ENCODE data around the gene ESR1.

ESR1 gene

DNA sequence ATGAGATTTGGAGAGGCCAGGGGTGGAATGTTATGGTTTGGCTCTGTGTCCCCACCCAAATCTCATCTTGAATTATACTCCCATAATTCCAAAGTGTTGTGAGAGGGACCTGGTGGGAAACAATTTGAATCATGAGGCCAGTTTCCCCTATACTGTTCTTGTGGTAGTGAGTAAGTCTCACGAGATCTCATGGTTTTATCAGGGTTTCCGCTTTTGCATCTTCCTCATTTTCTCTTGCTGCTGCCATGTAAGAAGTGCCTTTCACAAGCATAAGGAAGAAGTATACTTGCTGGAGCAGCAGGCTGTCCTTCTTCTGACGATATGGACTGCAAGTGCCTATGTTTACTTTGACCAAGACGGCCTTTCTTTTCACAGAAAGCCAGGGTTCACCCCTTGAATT is 270.5 kb downstream of the ESR1 start:
- TF ChIP-seq, protein P1, sequence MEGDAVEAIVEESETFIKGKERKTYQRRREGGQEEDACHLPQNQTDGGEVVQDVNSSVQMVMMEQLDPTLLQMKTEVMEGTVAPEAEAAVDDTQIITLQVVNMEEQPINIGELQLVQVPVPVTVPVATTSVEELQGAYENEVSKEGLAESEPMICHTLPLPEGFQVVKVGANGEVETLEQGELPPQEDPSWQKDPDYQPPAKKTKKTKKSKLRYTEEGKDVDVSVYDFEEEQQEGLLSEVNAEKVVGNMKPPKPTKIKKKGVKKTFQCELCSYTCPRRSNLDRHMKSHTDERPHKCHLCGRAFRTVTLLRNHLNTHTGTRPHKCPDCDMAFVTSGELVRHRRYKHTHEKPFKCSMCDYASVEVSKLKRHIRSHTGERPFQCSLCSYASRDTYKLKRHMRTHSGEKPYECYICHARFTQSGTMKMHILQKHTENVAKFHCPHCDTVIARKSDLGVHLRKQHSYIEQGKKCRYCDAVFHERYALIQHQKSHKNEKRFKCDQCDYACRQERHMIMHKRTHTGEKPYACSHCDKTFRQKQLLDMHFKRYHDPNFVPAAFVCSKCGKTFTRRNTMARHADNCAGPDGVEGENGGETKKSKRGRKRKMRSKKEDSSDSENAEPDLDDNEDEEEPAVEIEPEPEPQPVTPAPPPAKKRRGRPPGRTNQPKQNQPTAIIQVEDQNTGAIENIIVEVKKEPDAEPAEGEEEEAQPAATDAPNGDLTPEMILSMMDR (conservative IDR thresholded peaks at IDR 0.05): no peak
- H3K27ac ChIP-seq: no peak overlapping the region

DNA sequence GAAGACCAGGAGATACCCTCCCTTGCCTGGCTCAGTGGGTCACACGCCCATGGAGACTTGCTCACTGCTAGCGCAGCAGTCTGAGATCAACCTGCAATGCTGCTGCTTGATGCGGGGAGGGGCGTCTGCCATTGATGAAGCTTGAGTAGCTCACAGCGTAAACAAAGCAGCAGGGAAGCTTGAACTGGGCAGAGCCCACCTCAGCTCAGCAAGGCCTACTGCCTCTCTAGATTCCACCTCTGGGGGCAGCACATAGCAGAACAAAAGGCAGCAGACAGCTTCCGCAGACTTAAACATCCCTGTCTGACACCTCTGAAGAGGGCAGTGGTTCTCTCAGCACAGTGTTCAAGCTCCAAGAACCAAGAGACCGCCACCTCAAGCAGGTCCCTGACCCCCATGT is 271.3 kb downstream of the ESR1 start:
- no peak overlapping the region for H3K27ac ChIP-seq
- TF ChIP-seq, protein P1 (conservative IDR thresholded peaks at IDR 0.05): no peak

DNA sequence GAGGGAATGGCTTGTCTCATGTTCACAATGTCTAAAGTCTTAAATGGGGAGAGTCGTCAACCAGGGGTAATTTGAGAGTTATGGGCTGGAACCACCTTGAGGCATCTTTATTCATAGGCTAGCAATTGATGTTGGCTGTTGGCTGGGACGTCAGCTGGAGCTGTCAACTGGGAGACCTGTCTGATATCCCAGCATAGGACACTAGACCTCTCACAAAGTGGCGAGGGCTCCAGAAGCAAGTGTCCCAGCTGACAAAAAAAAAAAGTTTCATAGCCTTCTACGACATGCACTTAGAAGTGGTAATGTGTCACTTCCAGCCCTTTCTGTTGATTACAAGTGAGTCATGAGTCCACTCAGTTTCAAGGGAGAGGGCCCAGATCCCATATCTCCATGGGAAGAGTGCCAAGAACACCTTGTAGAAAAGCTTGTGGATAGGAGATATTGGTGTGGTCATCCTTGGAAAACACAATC is 278.0 kb downstream of the ESR1 start:
- H3K27ac ChIP-seq: no peak overlapping the region
- TF ChIP-seq, protein P1 (conservative IDR thresholded peaks at IDR 0.05): no peak

DNA sequence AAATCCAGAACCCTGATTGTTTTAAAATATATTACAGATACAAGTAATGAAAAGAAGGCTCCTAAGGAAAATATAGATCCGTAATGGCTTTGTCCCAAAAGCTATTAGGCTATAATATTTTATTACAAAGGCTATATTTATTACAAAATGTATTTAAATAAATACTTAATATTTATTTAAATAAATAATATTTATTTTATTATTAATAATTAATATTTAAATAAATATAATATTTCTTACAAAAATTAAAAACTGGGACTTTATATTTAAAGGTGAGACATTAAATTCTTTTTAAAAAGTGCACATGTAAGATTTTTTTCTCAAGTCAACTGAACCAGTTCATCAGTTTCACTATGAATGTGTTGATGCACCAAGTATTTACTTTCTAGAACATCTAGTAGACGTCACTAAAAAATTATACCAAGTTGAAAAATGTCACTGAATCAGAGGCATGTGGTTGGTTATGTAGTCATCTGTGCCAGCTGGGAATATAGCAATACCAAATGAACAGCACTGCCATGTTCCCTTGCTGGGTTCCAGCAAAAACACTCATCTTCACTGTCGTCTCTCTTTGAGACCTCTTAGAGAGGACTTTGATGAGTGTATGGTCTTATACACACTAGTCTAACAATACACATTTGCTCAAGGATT is 278.9 kb downstream of the ESR1 start:
- TF ChIP-seq, protein P1 (conservative IDR thresholded peaks at IDR 0.05): no peak

DNA sequence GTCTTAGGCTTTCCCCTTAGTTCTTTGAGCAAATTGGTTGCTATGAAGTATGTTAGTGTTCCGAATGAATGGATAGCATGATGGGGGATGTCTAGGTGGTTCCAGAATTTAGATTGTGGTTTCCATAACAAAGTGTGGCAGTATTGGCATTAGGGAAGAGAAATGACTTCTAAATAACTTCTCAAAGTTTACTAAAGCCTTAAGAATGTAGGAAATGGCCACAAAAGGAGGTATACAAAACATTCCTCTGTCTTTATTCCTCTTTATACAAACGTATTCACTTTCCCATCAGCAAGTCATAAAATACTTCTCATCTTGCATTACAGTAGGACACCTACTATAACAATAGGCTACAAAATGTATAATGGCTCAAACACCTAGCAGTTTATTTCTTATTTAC is 279.6 kb downstream of the ESR1 start:
- no peak overlapping the region for H3K27ac ChIP-seq
- TF ChIP-seq, protein P1 (conservative IDR thresholded peaks at IDR 0.05): no peak

More for the DNA sequence above, 278.9 kb downstream of the ESR1 start:
- H3K27ac ChIP-seq: no peak overlapping the region

DNA sequence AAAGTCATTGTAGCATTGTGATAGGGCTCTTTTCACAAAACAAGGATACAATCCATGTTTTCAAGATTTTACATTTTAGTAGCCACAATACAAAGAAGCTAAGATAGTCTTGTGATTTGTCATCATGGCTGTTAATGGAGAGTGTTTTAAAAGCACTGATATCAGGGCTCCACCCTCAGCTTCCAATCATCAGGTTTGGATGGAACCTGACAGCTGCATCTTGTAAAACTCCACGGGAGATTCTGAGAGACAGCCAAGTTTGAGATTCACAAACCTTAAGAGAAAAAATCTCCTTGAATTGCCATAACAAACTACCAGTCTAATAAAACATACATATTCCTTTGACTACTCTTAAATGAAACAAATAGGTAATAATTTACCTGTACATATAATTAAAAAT is 280.2 kb downstream of the ESR1 start:
- TF ChIP-seq, protein P1 (conservative IDR thresholded peaks at IDR 0.05): no peak

DNA sequence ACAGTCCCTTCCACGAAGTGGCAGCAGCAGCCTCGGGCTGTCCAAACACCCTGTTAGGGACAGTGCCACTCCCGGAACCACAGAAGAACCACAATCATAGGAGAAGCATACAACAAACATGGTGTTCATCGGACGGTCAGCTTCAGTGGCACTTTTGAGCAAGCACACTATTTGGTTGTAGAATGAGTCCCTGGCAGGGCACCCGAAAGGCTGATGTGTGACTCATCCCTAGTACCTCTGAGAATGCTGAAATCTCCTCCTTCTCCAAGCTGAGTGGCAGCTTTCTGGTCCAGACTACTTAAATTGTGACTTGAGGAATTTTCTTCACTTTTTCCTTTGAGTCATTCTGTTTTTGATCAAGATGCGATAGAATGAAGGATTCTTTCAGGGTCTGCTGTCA is 282.5 kb downstream of the ESR1 start:
- TF ChIP-seq, protein P1 (conservative IDR thresholded peaks at IDR 0.05): no peak
- peak overlapping the region; percentile 97 for H3K27ac ChIP-seq

More for the DNA sequence above, 280.2 kb downstream of the ESR1 start:
- H3K27ac ChIP-seq: no peak overlapping the region

All from VCaP (cell line).